ENCODE results near the gene APOC4.

DNA sequence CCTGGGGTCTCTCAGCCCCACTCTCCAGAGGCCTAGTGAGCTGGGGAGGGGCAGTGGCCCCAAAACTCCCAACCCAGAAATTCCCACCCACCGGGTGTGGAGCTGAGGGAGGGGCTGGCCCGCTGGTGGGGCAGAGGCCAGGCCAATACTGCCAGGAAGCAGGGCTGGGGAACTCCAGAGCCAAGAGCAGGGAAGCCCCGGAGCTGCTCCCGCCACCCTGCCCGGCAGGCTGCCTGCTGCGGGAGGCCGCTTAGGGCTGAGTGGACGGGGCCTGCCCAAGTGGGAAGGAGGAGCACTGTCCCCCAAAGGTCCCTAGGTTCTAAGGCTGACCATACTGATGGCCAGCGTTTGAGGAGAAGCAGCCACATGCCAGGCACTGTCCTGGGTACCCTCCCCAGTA lies 46.2 kb downstream of the APOC4 start:
- TF ChIP-seq, protein P1, sequence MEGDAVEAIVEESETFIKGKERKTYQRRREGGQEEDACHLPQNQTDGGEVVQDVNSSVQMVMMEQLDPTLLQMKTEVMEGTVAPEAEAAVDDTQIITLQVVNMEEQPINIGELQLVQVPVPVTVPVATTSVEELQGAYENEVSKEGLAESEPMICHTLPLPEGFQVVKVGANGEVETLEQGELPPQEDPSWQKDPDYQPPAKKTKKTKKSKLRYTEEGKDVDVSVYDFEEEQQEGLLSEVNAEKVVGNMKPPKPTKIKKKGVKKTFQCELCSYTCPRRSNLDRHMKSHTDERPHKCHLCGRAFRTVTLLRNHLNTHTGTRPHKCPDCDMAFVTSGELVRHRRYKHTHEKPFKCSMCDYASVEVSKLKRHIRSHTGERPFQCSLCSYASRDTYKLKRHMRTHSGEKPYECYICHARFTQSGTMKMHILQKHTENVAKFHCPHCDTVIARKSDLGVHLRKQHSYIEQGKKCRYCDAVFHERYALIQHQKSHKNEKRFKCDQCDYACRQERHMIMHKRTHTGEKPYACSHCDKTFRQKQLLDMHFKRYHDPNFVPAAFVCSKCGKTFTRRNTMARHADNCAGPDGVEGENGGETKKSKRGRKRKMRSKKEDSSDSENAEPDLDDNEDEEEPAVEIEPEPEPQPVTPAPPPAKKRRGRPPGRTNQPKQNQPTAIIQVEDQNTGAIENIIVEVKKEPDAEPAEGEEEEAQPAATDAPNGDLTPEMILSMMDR (IDR thresholded peaks at IDR 0.05; ENCODE audit: low read length), result no peak
- TF ChIP-seq EZH2 (optimal IDR thresholded peaks at IDR 0.05; ENCODE audit: low read depth, low read length) (no peak), EZH2phosphoT487 (IDR thresholded peaks at IDR 0.05; ENCODE audit: low read length) (no peak)
